GM19452 (cell line): ENCODE results near the gene PID1.

Experiments
- ATAC-seq: cut with Tn5 transposase; IDR thresholded peaks from one replicate; pipeline ENCODE4 v1.9.1; 2021; ENCODE audit not compliant: unreplicated experiment

Gene PID1

GRCh38 chr2:229270551-229271410, at the start of gene PID1:
TSS of gene PID1 (minus strand) at chr2:229271287. CDS start at chr2:229271043, 244 bp downstream.
- ATAC-seq, result no peak

DNA sequence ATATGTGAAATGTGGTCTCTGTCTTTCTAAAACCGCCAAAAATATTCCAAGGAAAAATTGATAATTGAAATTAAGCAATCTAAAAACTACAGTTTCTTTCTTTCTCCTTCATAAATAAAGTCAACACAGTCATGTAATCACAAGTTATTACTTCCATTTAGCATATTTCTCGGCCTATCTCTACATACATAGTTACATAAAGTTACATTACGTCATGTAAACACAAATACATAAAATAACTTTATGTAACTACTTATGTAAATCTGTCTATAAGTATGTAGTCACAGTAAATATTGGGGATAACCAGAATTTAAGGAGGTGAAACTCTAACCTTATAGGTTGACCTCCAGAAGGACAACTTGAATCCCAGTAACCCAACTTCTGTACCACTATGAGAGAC, 48.5 kb upstream of the PID1 start:
- ATAC-seq, result no peak

DNA sequence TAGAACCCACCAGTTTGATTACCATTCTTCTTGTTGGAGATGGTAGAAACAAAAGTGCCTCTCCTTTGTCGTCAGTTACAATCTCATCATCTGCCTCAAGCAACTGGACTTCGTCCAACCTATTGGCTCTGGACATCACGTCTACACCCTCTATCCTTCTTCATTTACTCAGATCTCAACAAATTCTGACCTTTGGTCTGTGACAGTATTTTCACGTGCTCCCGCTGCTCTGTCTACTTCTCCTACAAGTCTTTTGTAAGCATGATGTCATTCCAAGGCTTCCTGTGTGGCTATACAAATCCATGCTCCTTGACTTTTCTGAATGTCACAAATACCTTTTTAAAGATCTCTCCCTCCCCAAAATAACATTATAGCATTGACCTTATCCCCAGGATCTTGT, 43.0 kb upstream of the PID1 start:
- ATAC-seq, result no peak

DNA sequence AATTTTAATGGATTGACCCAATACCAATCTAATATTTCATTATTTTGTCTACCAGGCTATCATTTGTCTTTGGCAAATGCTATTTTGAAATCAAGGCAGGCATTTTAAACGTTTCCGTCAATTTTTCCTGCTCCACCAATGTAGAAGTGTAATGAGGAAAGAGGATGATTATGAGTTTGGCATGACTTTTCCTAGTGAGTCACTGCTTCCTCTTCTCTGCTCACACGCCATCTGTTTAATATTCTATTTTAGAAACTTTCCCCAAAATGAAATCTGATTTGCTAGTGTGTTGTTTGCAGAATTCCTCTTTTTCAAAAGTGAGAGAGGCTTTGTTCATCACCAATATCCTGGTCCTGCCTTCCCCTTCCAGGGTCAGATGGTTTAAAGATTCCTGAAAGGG, 42.5 kb upstream of the PID1 start:
- no peak for ATAC-seq

DNA sequence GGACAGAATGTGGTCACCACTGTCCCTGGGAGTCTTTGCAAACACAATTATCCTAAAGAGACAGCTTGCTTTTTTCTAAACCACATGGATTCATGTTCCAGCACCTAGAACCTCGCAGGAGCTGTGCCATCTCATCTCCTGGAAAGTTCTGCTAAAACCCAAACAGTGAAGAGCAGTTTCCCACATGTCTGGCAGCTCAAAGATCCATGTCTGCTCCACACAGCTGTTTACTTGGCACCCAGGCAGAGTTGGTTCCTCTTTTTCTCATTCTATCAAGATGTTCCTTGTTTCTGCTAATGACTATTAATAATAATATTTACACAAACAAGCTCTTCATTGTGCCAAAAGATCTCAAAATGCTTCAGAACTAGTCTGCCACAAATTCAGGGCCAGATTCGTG, 30.1 kb upstream of the PID1 start:
- ATAC-seq, result no peak

- ATAC-seq, result no peak
Measured at GRCh38 chr2:229300790-229301189, 29.7 kb upstream of the PID1 start.

DNA sequence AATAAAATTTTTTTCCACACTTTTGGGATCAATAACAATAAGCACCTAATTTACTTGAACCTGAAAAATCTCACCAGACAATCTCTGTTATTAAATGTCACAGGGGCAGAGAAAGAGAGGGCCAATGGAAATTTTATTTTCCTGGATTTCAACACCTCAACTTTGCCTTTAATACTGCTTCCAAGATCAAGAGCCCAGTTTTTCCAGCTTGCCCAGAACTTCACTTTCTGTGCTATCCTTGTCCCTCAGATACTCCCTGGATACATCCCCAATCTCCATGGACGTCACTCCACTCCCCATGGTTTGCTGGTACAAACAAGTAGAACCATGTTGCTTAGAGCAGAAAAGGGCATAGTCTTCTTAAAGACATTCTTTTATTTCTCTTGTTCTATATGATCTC, 29.3 kb upstream of the PID1 start:
- no peak for ATAC-seq

DNA sequence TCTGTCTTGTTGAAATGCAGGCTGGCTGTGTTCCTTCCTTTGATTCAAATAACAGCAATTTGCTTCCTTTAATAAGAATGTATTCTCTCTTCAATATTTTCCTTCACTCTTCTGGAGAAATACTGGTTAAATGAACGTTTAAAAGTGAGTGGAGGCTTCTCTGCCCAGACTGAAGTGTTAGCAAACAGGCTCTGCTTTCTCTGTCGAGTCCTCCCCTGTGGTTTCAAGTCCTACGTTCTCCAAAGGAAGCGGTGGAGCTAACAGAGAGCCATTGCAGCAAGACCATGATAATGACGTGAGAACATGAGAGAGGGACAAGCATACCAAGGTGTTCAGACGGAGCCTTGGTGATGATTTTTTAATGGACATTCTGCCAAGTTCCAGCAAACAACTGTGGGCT, 26.2 kb upstream of the PID1 start:
- no peak for ATAC-seq

DNA sequence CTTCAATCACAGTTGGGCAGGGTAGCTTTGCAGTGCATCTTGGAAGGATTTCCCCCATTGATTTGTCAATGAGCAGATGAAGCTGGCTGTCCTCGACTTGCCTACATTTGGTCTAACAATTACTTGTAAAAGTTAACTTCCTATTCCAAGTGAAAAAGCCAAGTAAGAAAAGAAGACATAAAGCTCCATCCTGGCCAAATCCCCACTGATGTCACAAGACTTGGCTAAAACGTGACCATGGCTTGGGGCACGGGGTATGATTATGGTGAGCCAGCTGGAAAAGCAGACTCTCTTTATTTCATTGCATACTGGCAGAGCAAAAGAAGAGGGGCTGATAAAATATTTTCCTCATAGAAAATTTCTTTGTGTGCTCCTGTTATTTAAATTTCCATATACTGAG, 25.4 kb upstream of the PID1 start:
- ATAC-seq, result no peak

- no peak for ATAC-seq
Measured at GRCh38 chr2:229296016-229296415, 24.9 kb upstream of the PID1 start.

- no peak for ATAC-seq
Measured at GRCh38 chr2:229287823-229288222, 16.7 kb upstream of the PID1 start.

DNA sequence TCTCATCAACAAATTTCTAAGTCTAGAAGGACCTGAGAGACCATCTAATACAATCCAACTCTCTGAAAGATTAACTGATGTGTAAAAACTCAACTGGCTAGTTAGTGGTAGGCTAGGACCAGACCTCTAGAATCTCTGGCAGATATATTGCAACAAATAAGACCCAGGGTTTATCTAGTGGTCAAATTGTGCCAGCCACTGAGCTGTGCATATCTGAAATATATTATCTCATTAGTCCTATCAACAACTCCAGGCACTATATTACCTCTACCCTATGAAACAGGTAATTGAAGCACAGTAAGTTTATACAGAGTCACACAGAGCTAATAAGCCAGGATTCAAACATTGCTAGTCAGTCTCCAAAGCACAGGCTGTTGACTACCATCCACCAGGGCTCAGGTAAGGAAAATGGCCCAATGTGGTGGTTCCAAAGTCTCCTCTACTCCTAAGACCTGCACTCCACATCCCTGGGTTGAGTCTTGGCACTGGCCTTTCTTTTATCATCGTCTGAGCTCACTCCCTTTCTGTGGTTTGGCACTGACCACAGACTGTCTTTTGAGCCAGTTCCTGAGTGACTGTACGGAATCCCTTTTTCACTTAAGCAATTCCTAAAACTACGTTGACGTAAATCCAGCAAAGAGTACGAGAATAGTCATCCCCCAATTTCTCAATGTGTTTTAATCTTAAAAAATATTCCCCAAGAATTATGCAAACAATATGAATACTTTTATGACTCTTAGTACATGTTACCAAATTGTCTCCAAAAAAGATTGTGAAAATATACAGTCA, 11.9 kb upstream of the PID1 start:
- ATAC-seq, result no peak

DNA sequence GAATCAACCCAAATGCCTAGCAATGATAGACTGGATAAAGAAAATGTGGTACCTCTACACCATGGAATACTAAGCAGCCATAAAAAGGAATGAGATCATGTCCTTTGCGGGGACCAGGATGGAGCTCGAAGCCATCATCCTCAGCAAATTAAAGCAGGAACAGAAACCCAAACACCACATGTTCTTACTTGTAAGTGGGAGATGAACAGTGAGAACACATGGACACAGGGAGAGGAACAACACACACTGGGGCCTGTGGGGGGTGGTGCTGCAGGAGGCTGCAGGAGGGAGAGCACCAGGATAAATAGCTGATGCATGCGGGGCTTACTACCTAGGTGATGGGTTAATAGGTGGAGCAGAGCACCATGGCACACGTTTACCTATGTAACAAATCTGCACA, 8.4 kb upstream of the PID1 start:
- ATAC-seq, result no peak

DNA sequence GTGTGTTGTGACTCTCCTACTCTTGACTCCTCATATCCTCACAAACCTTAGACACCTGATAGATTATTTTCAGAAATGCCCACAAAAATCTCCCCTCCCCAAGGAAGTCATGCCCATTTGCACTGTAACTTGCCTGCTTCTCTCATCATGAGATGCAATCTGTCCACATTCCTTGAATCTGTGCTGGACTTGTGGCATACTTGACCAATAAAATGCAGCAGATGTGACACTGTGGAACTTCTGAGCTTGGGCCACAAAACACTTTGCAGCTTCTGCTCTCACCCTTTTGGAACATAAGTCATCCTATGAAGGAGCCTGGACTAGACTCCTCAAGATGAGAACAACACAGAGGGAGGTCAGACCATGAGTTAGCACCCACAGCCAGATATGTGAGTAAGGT, 4.4 kb upstream of the PID1 start:
- ATAC-seq, result no peak

GRCh38 chr2:229273723-229274338, 2.7 kb upstream of the PID1 start:
- peak; percentile 72 for ATAC-seq

GRCh38 chr2:229273006-229273722, 2.1 kb upstream of the PID1 start:
- ATAC-seq, result no peak

DNA sequence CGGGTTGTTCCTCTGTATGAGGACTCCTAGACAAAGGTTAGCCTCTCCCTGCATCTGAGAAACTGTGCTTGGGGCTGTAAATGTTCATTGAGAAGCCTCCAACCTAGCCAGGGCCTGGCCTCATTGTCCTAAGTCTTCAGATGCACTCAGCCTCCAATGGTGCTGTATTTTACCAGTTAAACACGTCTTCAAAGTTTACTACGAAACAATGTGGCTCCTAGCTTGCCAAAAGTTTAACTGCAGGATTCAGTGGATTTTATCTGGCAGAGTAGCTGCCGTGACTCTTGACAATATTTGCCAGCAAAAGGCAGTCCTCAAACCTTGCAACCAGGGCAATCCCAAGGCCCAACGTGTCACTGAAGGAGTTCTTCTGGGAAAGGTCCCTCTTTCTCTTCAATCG, 1.1 kb downstream of the PID1 start:
- no peak for ATAC-seq

- no peak for ATAC-seq
Measured at GRCh38 chr2:229269146-229269545, 1.9 kb downstream of the PID1 start.

- ATAC-seq, result no peak
Measured at GRCh38 chr2:229268626-229269025, 2.5 kb downstream of the PID1 start.

GRCh38 chr2:229267080-229267479, 4.0 kb downstream of the PID1 start:
- no peak for ATAC-seq

GRCh38 chr2:229265727-229266126, 5.4 kb downstream of the PID1 start:
- ATAC-seq, result no peak
